Mucosa of descending colon (tissue), 3 donors: Measurements from ENCODE around the gene GABBR2. TPM values are rescaled to one million over a fixed set of nuclear protein-coding genes. Genes with fewer than 3 reads are reported as not detected.
"Not testable (repeated sequence)": the region's sequence is repeated elsewhere in the genome, so short reads cannot be mapped to it uniquely, and the experiment has no call there.

Experiments
- ATAC-seq: fragments of 200-7000 bp; cut with Tn5 transposase; one replicate; pipeline ENCODE4 v1.9.1; 2020; ENCODE audit warnings: mild to moderate bottlenecking, moderate library complexity
- DNase-seq, 3 donors: peaks; one replicate each; pipeline ENCODE4 v3.0.0-alpha.2; 2020
- H3K36me3 ChIP-seq: fragments of 200-600 bp; one replicate; pipeline ENCODE4 v1.8.0; 2021; ENCODE audit warnings: low read depth, mild to moderate bottlenecking
- H3K4me1 ChIP-seq: fragments of 200-600 bp; one replicate; pipeline ENCODE4 v1.8.0; 2021; ENCODE audit warnings: low read depth, mild to moderate bottlenecking
- H3K4me3 ChIP-seq: fragments of 200-600 bp; one replicate; pipeline ENCODE4 v1.8.0; 2021; ENCODE audit warnings: mild to moderate bottlenecking
- H3K9me3 ChIP-seq: fragments of 200-600 bp; one replicate; pipeline ENCODE4 v1.8.0; 2021; ENCODE audit warnings: mild to moderate bottlenecking
- intact Hi-C, 2 donors: fragments of 100-400 bp; cut with DNase I in 1 of 2; cut with micrococcal nuclease in 1 of 2; formaldehyde crosslinking; loops; one replicate each; pipeline versions ENCODE4 v1.11.0 to v1.11.1; 2022; cut with DNase I, micrococcal nuclease
- total RNA-seq, 3 donors: library from RNA; stranded (reverse); fragmentation: NEBNext Ultra II Directional in 2 of 3; extraction: Animal tissue kit (Norgen Biotek cat#: 25700) in 2 of 3; gene quantifications; one replicate each; pipeline versions ENCODE4 v1.2.1 to v1.2.4, GENCODE V29; 2021 to 2023
- TF ChIP-seq, protein P1 (sequence below): fragments of 200-600 bp; IDR thresholded peaks from one replicate; pipeline ENCODE4 v1.8.0; 2022; ENCODE audit warnings: antibody characterized with exemption, mild to moderate bottlenecking
- donor health status: DM: no; HTN: no; CAD: no; lungs with moderate emphysema.
- donor health status: DM: no; HTN: no; CAD: no.
- donor health status: DM: no; HTN: yes; CAD: no.

The GABBR2 gene
- total RNA-seq, 3 donors from 2014 or later: 0.35 TPM; not detected in 2

DNA sequence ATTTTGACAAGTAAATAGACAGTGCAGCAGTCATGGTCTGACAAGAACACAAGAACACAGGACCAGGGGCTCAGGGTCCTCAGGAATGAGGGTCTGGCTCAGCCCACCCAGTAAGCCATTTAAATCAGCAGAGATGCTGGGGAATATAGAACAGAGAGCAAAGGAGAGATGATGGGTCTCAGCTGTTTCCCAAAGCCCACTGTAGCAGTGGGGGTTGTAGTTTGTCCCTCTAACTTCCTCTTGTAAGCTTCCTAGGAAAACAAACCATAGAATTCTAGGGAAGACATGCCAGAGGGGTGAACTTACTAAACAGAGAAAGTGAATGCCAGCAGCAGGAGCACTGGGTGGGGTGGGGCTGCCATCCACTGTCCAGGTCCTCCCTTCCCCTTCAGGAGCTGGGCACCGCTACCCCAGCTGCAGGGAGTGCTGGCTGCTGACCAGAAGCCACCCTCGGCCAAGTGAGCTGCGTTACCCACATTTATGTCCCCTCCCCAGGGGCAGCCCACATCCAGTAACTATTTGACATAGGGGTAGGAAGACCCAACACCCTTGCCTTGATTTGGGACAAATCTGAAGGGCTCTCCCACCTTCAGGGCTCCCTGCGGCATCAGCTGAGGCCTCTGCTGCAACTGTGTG lies 41.6 kb downstream of the GABBR2 start:
- H3K4me1 ChIP-seq: no peaks in the 10 kb centered on the region
- ATAC-seq: no peak
- no peaks in the 10 kb centered on the region for H3K36me3 ChIP-seq
- H3K9me3 ChIP-seq: no peaks in the 10 kb centered on the region
- intact Hi-C loops: no loop called here
- no peak for DNase-seq
- TF ChIP-seq, protein P1, sequence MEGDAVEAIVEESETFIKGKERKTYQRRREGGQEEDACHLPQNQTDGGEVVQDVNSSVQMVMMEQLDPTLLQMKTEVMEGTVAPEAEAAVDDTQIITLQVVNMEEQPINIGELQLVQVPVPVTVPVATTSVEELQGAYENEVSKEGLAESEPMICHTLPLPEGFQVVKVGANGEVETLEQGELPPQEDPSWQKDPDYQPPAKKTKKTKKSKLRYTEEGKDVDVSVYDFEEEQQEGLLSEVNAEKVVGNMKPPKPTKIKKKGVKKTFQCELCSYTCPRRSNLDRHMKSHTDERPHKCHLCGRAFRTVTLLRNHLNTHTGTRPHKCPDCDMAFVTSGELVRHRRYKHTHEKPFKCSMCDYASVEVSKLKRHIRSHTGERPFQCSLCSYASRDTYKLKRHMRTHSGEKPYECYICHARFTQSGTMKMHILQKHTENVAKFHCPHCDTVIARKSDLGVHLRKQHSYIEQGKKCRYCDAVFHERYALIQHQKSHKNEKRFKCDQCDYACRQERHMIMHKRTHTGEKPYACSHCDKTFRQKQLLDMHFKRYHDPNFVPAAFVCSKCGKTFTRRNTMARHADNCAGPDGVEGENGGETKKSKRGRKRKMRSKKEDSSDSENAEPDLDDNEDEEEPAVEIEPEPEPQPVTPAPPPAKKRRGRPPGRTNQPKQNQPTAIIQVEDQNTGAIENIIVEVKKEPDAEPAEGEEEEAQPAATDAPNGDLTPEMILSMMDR: no peak
- H3K4me3 ChIP-seq: no peak overlapping the region

DNA sequence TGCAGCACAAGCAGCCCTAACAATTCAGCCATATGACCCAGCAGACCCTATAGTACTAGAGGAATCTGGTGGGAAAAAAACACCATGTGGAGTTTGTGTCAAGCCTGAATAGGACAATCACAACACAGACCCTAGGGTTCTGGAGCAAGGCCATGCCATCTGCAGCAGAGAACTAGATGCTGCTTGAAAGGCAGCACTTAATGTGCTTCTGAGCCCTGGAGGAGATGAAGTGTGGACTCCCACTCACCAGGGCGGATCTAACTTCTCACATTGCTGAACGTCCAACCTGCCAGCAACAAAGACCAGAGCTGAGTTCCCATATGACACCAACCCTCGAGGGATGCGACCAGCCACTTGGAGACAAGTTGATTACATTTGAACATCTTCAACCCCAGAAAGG lies 43.2 kb downstream of the GABBR2 start:
- TF ChIP-seq, protein P1: no peak
- Histone ChIP-seq H3K4me1 (no peaks in the 10 kb centered on the region), H3K4me3 (no peak overlapping the region), H3K36me3 (no peaks in the 10 kb centered on the region), H3K9me3 (no peaks in the 10 kb centered on the region)
- ATAC-seq: no peak
- DNase-seq: no peak
- intact Hi-C loops: no loop called here

GRCh38 chr9:98660541-98660940 lies 48.2 kb downstream of the GABBR2 start:
- DNase-seq: no peak
- intact Hi-C loops: no loop called here
- no peak overlapping the region for H3K4me3 ChIP-seq
- H3K9me3 ChIP-seq: no peaks in the 10 kb centered on the region
- ATAC-seq: no peak
- H3K36me3 ChIP-seq: no peaks in the 10 kb centered on the region
- TF ChIP-seq, protein P1: no peak
- H3K4me1 ChIP-seq: no peaks in the 10 kb centered on the region

- H3K4me1 ChIP-seq: no peaks in the 10 kb centered on the region
Observed at GRCh38 chr9:98658951-98659351, 49.8 kb downstream of the GABBR2 start.

GRCh38 chr9:98657897-98658296 lies 50.8 kb downstream of the GABBR2 start:
- intact Hi-C loops: no loop called here
- H3K4me1 ChIP-seq: no peaks in the 10 kb centered on the region
- DNase-seq (no peak), ATAC-seq (no peak)
- H3K4me3 ChIP-seq: no peak overlapping the region
- TF ChIP-seq, protein P1: no peak
- H3K9me3 ChIP-seq: no peaks in the 10 kb centered on the region
- no peaks in the 10 kb centered on the region for H3K36me3 ChIP-seq

More at GRCh38 chr9:98658951-98659351, 49.8 kb downstream of the GABBR2 start:
- no peaks in the 10 kb centered on the region for H3K9me3 ChIP-seq
- intact Hi-C loops: no loop called here
- ATAC-seq (no peak), DNase-seq (no peak)
- no peak overlapping the region for H3K4me3 ChIP-seq
- TF ChIP-seq, protein P1: no peak
- H3K36me3 ChIP-seq: no peaks in the 10 kb centered on the region

DNA sequence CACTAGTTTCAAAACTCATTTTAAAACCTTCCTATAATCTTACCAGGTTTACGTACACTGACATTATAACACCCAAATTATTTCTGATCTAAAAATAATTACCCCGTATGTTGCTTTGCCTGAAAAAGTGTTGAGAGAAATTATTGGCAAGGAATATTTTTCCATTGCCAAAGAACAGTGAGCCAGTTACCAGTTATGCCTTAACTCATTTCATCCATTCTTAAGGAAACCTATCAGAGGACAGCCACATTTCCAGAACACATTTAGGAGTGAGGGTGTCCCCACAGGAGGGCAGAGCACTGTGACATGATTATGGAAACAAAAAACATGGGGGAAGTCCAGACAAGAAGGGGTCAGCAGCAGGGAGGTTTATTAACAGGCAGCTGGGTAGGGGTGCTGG lies 52.2 kb downstream of the GABBR2 start:
- no peaks in the 10 kb centered on the region for H3K36me3 ChIP-seq
- TF ChIP-seq, protein P1: no peak
- no peak for DNase-seq
- no peaks in the 10 kb centered on the region for H3K9me3 ChIP-seq
- no peak for ATAC-seq
- H3K4me1 ChIP-seq: no peaks in the 10 kb centered on the region
- no peak overlapping the region for H3K4me3 ChIP-seq
- intact Hi-C loops: no loop called here

- DNase-seq, H3K4me3 ChIP-seq, H3K4me1 ChIP-seq, ATAC-seq, intact Hi-C loops, H3K9me3 ChIP-seq, H3K36me3 ChIP-seq: not testable (repeated sequence)
Observed at GRCh38 chr9:98655428-98655827, 53.3 kb downstream of the GABBR2 start.
